Activated CD8-positive, alpha-beta T cell treated with anti-CD3 and anti-CD28 coated beads, Interleukin-2, amount 10 ng/mL, durations not matched to agents 7 days and 5 days (primary cell): Measurements from ENCODE around the gene TMOD2. TPM values are rescaled to one million over a fixed set of nuclear protein-coding genes. Genes with fewer than 3 reads are reported as not detected.

Experiments
- ATAC-seq: fragments of 150-1000 bp; cut with Tn5 transposase; one replicate; pipeline ENCODE4 v1.10.0; 2021; ENCODE audit warnings: moderate library complexity
- CTCF ChIA-PET: fragments of 350-600 bp; sonication (Branson Sonifier 250); formaldehyde crosslinking; loops from one replicate; lab custom pipeline; 2021; ENCODE audit warnings: antibody characterized with exemption; lab: Charles Lee
- POLR2A ChIA-PET: fragments of 350-600 bp; sonication (Branson Sonifier 250); formaldehyde crosslinking; loops from one replicate; lab custom pipeline; 2021; ENCODE audit warnings: antibody characterized with exemption; lab: Charles Lee
- DNase-seq: peaks from one replicate; pipeline ENCODE4 v3.0.0-alpha.2; 2020
- H3K27ac Mint-ChIP-seq: one replicate; pipeline ENCODE4 v1.8.0; 2021; ENCODE audit warnings: mild to moderate bottlenecking, mixed read lengths
- H3K27me3 Mint-ChIP-seq: one replicate; pipeline ENCODE4 v1.8.0; 2021; ENCODE audit warnings: low read depth, mixed read lengths
- H3K36me3 Mint-ChIP-seq: one replicate; pipeline ENCODE4 v1.8.0; 2021; ENCODE audit warnings: low read depth, mixed read lengths
- H3K4me1 Mint-ChIP-seq: one replicate; pipeline ENCODE4 v1.8.0; 2021; ENCODE audit warnings: low read depth, mixed read lengths
- H3K4me3 Mint-ChIP-seq: one replicate; pipeline ENCODE4 v1.8.0; 2021; ENCODE audit warnings: mild to moderate bottlenecking, mixed read lengths
- H3K9me3 Mint-ChIP-seq: one replicate; pipeline ENCODE4 v1.8.0; 2022; ENCODE audit warnings: mixed read lengths; ENCODE audit not compliant: insufficient read depth
- total RNA-seq, 2 experiments: library from RNA; stranded (reverse); gene quantifications; one replicate each; pipeline ENCODE4 v1.2.3, GENCODE V29; 2021

The TMOD2 gene
- total RNA-seq, 2 experiments from 2014 or later, result 12.0 to 12.5 TPM

DNA sequence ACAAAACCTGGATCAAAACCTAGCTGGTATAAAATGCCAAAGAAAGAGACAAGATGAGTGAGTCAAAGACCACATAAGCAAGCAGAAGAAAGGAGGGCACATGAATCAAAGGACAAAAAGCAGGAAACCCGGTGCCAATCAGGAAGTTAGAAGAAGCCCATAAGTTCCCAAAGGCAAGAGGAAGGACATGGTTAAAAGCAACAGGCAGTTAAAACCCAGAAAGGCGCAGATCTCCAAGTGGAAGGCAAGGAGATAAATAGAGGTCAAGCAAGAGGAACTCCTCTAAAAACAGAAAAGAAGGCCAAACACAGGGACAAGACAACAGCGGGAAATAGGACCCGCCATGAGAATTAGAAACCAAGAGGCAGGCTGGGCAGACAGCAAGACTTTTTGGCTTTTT lies 4.4 kb downstream of the TMOD2 start:
- H3K9me3 Mint-ChIP-seq, result no peaks in the 10 kb centered on the region
- H3K36me3 Mint-ChIP-seq, result peaks cover 14% of the 10 kb centered on the region
- H3K4me1 Mint-ChIP-seq, result peaks cover 46% of the 10 kb centered on the region
- ATAC-seq (no peak), DNase-seq (peak; percentile 4)
- ChIA-PET CTCF (interaction anchor here (1.2 to 4.3 kb wide), 4 partner anchors 8 to 133 kb away, joined by 3 to 32 read pairs (median 4); no protein-coding TSS in a partner anchor), POLR2A (no interaction called here)
- no peak overlapping the region for H3K4me3 Mint-ChIP-seq
- peaks cover 6% of the 10 kb centered on the region for H3K27me3 Mint-ChIP-seq
- H3K27ac Mint-ChIP-seq, result no peak overlapping the region

GRCh38 chr15:51756482-51756881 lies 5.1 kb downstream of the TMOD2 start:
- no peaks in the 10 kb centered on the region for H3K9me3 Mint-ChIP-seq
- H3K27ac Mint-ChIP-seq, result no peak overlapping the region
- ChIA-PET POLR2A (no interaction called here), CTCF (interaction anchor here (0.6 to 4.3 kb wide), 5 partner anchors 9 to 108 kb away, joined by 3 to 32 read pairs (median 4); no protein-coding TSS in a partner anchor)
- DNase-seq (peak; percentile 4), ATAC-seq (no peak)
- H3K4me3 Mint-ChIP-seq, result no peak overlapping the region
- peaks cover 14% of the 10 kb centered on the region for H3K36me3 Mint-ChIP-seq
- H3K4me1 Mint-ChIP-seq, result peaks cover 43% of the 10 kb centered on the region
- H3K27me3 Mint-ChIP-seq, result peaks cover 4% of the 10 kb centered on the region

- ChIA-PET CTCF (interaction anchor here (0.6 to 4.3 kb wide), 6 partner anchors 8 to 109 kb away, joined by 3 to 32 read pairs (median 5); no protein-coding TSS in a partner anchor), POLR2A (no interaction called here)
- Mint-ChIP-seq H3K4me1 (peaks cover 37% of the 10 kb centered on the region), H3K36me3 (peaks cover 14% of the 10 kb centered on the region), H3K27me3 (peaks cover 4% of the 10 kb centered on the region), H3K27ac (no peak overlapping the region), H3K4me3 (no peak overlapping the region), H3K9me3 (no peaks in the 10 kb centered on the region)
- DNase-seq (peak; percentile 9), ATAC-seq (no peak)
These were observed 6.1 kb downstream of the TMOD2 start for GRCh38 chr15:51757450-51757849.

DNA sequence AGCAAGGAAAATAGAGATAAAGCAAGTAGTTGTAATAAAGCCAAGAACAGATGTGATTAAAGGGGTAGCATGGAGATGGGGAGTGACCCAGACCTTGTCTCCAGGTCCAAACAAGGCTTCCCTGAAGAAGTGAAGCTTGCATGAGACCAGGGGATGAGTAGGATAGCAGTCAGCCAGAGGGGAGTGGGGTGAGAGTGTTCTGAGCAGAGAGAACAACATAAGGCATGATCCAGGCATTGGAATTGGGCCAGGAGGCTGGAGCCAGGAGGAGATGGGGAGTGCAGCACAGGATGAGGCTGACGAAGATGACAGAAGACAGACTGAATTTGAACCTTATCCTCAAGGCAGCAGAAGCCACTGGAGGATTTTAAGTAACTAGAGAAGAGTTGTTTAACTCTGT lies 7.2 kb downstream of the TMOD2 start:
- no peak for ATAC-seq
- Mint-ChIP-seq H3K27me3 (peaks cover under 1% of the 10 kb centered on the region), H3K4me1 (peaks cover 27% of the 10 kb centered on the region), H3K4me3 (no peak overlapping the region), H3K36me3 (peaks cover 7% of the 10 kb centered on the region), H3K27ac (no peak overlapping the region), H3K9me3 (no peaks in the 10 kb centered on the region)
- ChIA-PET POLR2A (no interaction called here), CTCF (interaction anchor here (1.3 to 4.3 kb wide), 3 partner anchors 10 to 109 kb away, joined by 4 to 32 read pairs (median 6); no protein-coding TSS in a partner anchor)
- no peak for DNase-seq

DNA sequence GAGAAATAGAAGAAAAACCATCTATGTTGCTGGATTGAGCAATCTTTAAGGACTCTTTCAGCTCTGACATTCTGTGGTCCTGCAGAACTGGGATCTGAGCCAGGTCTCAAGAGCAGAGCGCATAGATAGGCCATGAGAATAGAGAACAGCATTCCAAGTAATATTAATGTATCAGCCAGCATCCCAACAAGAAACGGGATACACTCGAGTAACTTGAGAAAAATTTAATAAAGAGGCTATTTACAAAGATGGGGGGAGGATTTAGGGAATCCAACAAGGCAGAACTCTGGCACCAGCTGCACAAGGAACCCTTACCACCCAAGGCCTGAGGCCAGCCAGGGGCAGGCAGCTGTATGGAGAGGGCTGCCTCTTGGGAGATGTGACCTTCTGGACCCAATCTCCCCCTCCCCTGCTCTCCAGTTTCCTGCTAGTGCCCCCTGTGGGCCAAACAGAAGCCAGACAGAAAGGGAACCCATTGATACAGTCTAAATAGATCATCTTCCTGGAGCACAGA lies 8.2 kb downstream of the TMOD2 start:
- ATAC-seq (no peak), DNase-seq (no peak)
- Mint-ChIP-seq H3K27ac (no peak overlapping the region), H3K4me1 (peaks cover 17% of the 10 kb centered on the region), H3K4me3 (no peak overlapping the region), H3K27me3 (no peaks in the 10 kb centered on the region), H3K9me3 (no peaks in the 10 kb centered on the region), H3K36me3 (peaks cover 3% of the 10 kb centered on the region)
- ChIA-PET POLR2A (no interaction called here), CTCF (interaction anchor here (4.3 kb wide), 1 partner anchor 17 kb away, joined by 32 read pairs; no protein-coding TSS in a partner anchor)

DNA sequence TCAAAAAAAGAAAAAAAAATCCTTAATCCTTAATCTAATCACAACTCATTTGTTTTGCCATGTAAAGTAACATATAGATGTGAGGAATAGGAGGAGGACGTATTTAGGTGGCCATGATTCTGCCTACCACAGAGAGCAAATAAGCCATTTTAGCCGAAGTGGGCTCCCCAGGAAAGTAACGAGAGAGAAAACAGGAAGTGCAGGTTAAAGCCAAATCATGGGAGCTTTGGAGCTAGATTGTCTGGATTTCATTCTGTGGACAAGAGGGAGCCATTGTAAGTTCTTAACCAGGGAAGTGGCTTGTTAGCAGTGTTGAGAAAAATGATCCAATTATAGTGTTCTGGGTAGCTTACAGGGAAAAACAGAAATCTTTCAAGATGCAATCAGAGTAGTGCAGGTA lies 9.4 kb downstream of the TMOD2 start:
- H3K27ac Mint-ChIP-seq, result no peak overlapping the region
- H3K9me3 Mint-ChIP-seq, result no peaks in the 10 kb centered on the region
- peaks cover 6% of the 10 kb centered on the region for H3K4me1 Mint-ChIP-seq
- no peaks in the 10 kb centered on the region for H3K36me3 Mint-ChIP-seq
- CTCF ChIA-PET, result interaction anchor here (1.2 to 3.3 kb wide), 3 partner anchors 16 to 111 kb away, joined by 3 to 14 read pairs (median 5); no protein-coding TSS in a partner anchor
- DNase-seq (no peak), ATAC-seq (no peak)
- POLR2A ChIA-PET, result no interaction called here
- H3K27me3 Mint-ChIP-seq, result no peaks in the 10 kb centered on the region
- no peak overlapping the region for H3K4me3 Mint-ChIP-seq

- Mint-ChIP-seq H3K9me3 (no peaks in the 10 kb centered on the region), H3K27ac (no peak overlapping the region), H3K4me3 (no peak overlapping the region), H3K27me3 (no peaks in the 10 kb centered on the region), H3K4me1 (peaks cover 15% of the 10 kb centered on the region), H3K36me3 (peaks cover 32% of the 10 kb centered on the region)
- ChIA-PET POLR2A (interaction anchor here (0.6 kb wide), 1 partner anchor 20 kb away, joined by 3 read pairs; no protein-coding TSS in a partner anchor), CTCF (interaction anchor here (1.4 to 5.8 kb wide), 2 partner anchors 11 to 116 kb away, joined by 4 to 56 read pairs; no protein-coding TSS in a partner anchor)
- no peak for ATAC-seq
- DNase-seq, result no peak
These were observed 14.4 kb downstream of the TMOD2 start for GRCh38 chr15:51765751-51766150.

GRCh38 chr15:51766341-51766740 lies 14.9 kb downstream of the TMOD2 start:
- ATAC-seq (no peak), DNase-seq (no peak)
- H3K36me3 Mint-ChIP-seq, result peaks cover 32% of the 10 kb centered on the region
- H3K27me3 Mint-ChIP-seq, result no peaks in the 10 kb centered on the region
- POLR2A ChIA-PET, result interaction anchor here (0.6 kb wide), 1 partner anchor 19 kb away, joined by 3 read pairs; no protein-coding TSS in a partner anchor
- H3K4me1 Mint-ChIP-seq, result peaks cover 13% of the 10 kb centered on the region
- CTCF ChIA-PET, result interaction anchor here (5.8 kb wide), 1 partner anchor 10 kb away, joined by 56 read pairs; no protein-coding TSS in a partner anchor
- H3K4me3 Mint-ChIP-seq, result no peak overlapping the region
- H3K27ac Mint-ChIP-seq, result no peak overlapping the region
- no peaks in the 10 kb centered on the region for H3K9me3 Mint-ChIP-seq

DNA sequence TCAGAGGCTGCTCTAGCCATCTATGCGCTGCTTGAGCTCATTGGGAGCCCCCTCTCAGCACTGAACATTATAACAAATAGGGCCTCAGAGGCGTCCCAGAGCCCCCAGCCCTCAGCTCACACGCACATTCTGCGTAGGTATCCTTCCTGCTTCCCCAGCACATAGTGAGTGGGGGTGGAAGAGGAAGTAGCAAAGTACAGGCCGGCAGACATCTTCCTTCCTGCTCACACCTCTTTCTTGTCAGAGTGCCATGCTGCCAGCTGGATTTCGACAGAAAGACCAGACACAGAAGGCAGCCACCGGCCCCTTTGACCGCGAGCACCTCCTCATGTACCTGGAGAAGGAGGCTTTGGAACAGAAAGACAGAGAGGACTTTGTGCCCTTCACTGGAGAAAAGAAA lies 16.6 kb downstream of the TMOD2 start:
- ChIA-PET POLR2A (interaction anchor here (0.6 kb wide), 1 partner anchor 30 kb away, joined by 4 read pairs; no protein-coding TSS in a partner anchor), CTCF (interaction anchor here (0.7 to 5.8 kb wide), 6 partner anchors 8 to 120 kb away, joined by 3 to 56 read pairs (median 6); no protein-coding TSS in a partner anchor)
- DNase-seq (peak; percentile 21), ATAC-seq (no peak)
- peaks cover 33% of the 10 kb centered on the region for H3K36me3 Mint-ChIP-seq
- no peak overlapping the region for H3K4me3 Mint-ChIP-seq
- no peaks in the 10 kb centered on the region for H3K27me3 Mint-ChIP-seq
- peaks cover 13% of the 10 kb centered on the region for H3K4me1 Mint-ChIP-seq
- H3K27ac Mint-ChIP-seq, result peak overlapping the region; percentile 76
- H3K9me3 Mint-ChIP-seq, result no peaks in the 10 kb centered on the region

- ChIA-PET POLR2A (no interaction called here), CTCF (interaction anchor here (1.1 kb wide), 1 partner anchor 121 kb away, joined by 3 read pairs; no protein-coding TSS in a partner anchor)
- no peak for ATAC-seq
- Mint-ChIP-seq H3K4me1 (peaks cover 13% of the 10 kb centered on the region), H3K4me3 (no peak overlapping the region), H3K36me3 (peaks cover 41% of the 10 kb centered on the region), H3K27ac (no peak overlapping the region), H3K27me3 (no peaks in the 10 kb centered on the region), H3K9me3 (no peaks in the 10 kb centered on the region)
- no peak for DNase-seq
These were observed 19.5 kb downstream of the TMOD2 start for GRCh38 chr15:51770902-51771301.

DNA sequence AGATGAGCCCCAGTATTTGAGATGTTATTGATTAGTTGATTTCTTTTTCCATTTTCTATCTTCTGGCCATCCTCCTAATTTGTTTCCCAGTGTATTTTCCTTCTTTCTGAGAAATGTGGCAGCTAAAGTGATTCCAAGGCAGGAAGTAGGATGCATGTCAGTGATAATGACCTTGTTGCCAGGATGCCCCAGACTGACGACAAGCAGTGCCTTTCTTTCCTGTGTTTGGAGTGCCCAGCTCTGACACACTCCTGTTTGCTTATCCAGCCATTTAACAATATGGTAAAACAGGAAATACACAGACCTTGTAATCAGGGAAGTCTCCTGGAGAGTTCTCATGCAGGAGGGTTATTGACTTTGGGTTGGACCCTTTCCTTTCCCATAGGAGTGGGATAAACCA lies 20.4 kb downstream of the TMOD2 start:
- CTCF ChIA-PET, result interaction anchor here (0.9 to 6.7 kb wide), 3 partner anchors 18 to 121 kb away, joined by 3 to 164 read pairs (median 155); partner anchors contain the start of gene LYSMD2
- POLR2A ChIA-PET, result no interaction called here
- no peak overlapping the region for H3K4me3 Mint-ChIP-seq
- no peaks in the 10 kb centered on the region for H3K27me3 Mint-ChIP-seq
- H3K4me1 Mint-ChIP-seq, result peaks cover 18% of the 10 kb centered on the region
- DNase-seq (no peak), ATAC-seq (no peak)
- H3K36me3 Mint-ChIP-seq, result peaks cover 43% of the 10 kb centered on the region
- H3K27ac Mint-ChIP-seq, result no peak overlapping the region
- H3K9me3 Mint-ChIP-seq, result no peaks in the 10 kb centered on the region

- ChIA-PET CTCF (interaction anchor here (0.5 to 6.7 kb wide), 13 partner anchors 9 to 1288 kb away, joined by 3 to 164 read pairs (median 17); partner anchors contain the start of gene LYSMD2), POLR2A (interaction anchor here (2.5 kb wide), 1 partner anchor 38 kb away, joined by 10 read pairs; the partner anchor contains the start of gene LYSMD2)
- Mint-ChIP-seq H3K27me3 (no peaks in the 10 kb centered on the region), H3K9me3 (no peaks in the 10 kb centered on the region), H3K4me1 (peaks cover 6% of the 10 kb centered on the region), H3K36me3 (peaks cover 26% of the 10 kb centered on the region), H3K27ac (no peak overlapping the region), H3K4me3 (no peak overlapping the region)
- no peak for DNase-seq
- ATAC-seq, result no peak
These were observed 23.5 kb downstream of the TMOD2 start for GRCh38 chr15:51774916-51775315.
